ENCODE data around the gene FBLN1.
"Not testable (repeated sequence)": the region's sequence is repeated elsewhere in the genome, so short reads cannot be mapped to it uniquely, and the experiment has no call there.

DNA sequence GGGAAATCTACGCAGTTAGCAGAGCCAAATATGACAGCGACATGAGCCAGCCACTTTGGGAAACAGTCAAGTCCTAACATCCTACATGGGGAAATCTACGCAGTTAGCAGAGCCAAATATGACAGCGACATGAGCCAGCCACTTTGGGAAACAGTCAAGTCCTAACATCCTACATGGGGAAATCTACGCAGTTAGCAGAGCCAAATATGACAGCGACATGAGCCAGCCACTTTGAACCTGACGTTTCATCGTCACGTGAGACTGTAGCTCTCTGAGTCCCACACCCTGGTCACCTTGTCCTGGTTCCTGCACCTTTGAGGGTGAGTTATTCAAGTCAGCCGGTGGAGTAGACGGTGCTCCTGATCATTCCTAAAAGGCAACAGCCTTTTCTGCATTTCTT lies 105.4 kb downstream of the FBLN1 start:
- TF ChIP-seq EZH2 (IDR thresholded peaks at IDR 0.05; ENCODE audit: insufficient read depth, poor library complexity, severe bottlenecking); EZH2phosphoT487 (IDR thresholded peaks at IDR 0.05; ENCODE audit: insufficient read depth, low read depth): not testable (repeated sequence)

Measured in GM23248 (cell line).